Sigmoid colon (tissue), 4 donors: ENCODE measurements around the gene RAP1A.

Experiments
- EP300 ChIP-seq, 4 donors: sonication (generic); formaldehyde crosslinking; IDR thresholded peaks; one replicate each; pipeline ENCODE4 v1.6.1; 2017; ENCODE audit warnings: antibody characterized with exemption in 4 of 4
- POLR2A ChIP-seq, 2 donors: fragments of 450-650 bp; IDR thresholded peaks; one replicate each; pipeline ENCODE4 v1.6.1; 2016; ENCODE audit warnings: antibody characterized with exemption in 2 of 2, mild to moderate bottlenecking in 2 of 2, moderate library complexity in 2 of 2
- TF ChIP-seq, protein P1 (sequence below), 4 experiments: fragments of 450-650 bp in 3 of 4; fragments of 200-600 bp in 1 of 4; IDR thresholded peaks; one replicate each; pipeline ENCODE4 v1.5.1; 2016 to 2019; ENCODE audit warnings: antibody characterized with exemption in 4 of 4, mild to moderate bottlenecking in 3 of 4, moderate library complexity in 2 of 4

DNA sequence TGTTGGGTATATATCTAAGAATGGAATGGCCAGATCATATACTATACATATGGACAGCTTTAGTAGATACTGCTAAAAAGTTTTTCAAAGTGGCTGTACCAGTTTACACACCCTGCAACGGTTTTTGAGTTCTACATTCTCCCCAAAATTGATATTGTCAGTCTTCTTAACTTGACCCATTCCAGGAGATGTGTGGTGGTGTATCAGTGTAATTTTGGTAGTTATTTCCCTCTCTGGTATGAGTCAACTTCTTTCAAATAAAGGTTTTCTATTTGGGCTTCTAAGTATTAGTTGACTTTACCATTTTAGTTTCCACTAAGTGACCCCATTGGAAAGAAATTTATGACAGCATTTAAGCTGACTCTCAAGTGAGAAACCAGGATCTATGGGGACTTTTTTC, 90.4 kb downstream of the RAP1A start:
- TF ChIP-seq, protein P1, sequence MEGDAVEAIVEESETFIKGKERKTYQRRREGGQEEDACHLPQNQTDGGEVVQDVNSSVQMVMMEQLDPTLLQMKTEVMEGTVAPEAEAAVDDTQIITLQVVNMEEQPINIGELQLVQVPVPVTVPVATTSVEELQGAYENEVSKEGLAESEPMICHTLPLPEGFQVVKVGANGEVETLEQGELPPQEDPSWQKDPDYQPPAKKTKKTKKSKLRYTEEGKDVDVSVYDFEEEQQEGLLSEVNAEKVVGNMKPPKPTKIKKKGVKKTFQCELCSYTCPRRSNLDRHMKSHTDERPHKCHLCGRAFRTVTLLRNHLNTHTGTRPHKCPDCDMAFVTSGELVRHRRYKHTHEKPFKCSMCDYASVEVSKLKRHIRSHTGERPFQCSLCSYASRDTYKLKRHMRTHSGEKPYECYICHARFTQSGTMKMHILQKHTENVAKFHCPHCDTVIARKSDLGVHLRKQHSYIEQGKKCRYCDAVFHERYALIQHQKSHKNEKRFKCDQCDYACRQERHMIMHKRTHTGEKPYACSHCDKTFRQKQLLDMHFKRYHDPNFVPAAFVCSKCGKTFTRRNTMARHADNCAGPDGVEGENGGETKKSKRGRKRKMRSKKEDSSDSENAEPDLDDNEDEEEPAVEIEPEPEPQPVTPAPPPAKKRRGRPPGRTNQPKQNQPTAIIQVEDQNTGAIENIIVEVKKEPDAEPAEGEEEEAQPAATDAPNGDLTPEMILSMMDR (IDR thresholded peaks at IDR 0.05) = no peak
- TF ChIP-seq EP300 (IDR thresholded peaks at IDR 0.05) = no peak
- no peak for TF ChIP-seq POLR2A (IDR thresholded peaks at IDR 0.05)
